GM11168 (cell line): Measurements from ENCODE around the gene RTKN.
"Not testable (repeated sequence)": the region's sequence is repeated elsewhere in the genome, so short reads cannot be mapped to it uniquely, and the experiment has no call there.

Experiments
- in situ Hi-C: fragments of 300-500 bp; cut with MboI; formaldehyde crosslinking; loops from one replicate; pipeline ENCODE4 v1.12.0; 2022; ENCODE audit warnings: low sequenced_read_pairs; ENCODE audit not compliant: unreplicated experiment

Gene RTKN

DNA sequence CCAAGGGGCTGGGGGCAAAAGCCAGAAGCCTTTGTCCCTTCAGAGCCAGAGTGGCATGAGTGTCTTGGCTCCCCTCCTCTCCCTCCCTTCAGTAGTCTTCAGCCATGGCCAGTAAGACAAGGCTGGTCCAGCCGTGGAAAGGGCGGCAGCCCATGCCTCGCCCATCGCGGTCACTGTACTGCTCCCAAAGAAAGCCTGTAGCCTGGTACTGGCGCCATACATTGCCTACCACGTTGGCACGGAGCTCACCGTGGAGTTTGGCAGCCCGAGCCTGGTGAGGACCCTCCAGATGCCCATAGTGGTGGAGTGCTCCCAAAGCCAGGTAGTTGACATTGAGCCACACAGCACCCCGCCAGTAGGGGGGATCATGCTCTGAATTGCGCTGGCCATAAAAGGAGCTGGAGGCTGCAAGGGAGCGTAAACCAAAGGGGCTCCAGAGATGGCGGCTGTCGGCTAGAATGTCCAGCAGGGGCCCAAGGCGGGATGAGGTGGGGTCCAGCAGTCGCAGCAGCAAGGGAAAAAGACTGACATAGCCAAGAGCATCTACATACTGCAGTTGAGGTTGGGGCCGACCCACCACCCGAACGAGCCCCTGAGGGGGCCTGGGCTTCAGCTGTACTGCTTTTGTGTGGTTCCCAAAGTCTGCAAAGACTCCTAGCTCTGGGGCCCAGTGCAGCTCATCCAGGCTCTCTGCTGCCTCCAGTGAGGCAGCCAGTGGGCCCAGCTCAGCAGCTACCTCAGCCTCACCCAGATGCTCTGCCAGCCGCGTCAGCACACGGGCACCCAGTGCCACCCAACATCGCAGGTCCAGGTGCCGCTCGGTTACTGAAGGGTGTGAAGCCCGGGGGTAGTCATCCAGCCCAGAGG is 19.7 kb upstream of the RTKN start:
- in situ Hi-C loops: no loop called here

DNA sequence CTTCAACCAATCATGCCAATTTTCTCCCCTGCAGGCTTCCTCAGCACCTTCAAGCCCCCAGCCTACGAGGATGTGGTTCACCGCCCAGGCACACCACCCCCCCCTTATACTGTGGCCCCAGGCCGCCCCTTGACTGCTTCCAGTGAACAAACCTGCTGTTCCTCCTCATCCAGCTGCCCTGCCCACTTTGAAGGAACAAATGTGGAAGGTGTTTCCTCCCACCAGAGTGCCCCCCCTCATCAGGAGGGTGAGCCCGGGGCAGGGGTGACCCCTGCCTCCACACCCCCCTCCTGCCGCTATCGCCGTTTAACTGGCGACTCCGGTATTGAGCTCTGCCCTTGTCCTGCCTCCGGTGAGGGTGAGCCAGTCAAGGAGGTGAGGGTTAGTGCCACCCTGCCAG is 18.4 kb upstream of the RTKN start:
- in situ Hi-C loops: not testable (repeated sequence)

DNA sequence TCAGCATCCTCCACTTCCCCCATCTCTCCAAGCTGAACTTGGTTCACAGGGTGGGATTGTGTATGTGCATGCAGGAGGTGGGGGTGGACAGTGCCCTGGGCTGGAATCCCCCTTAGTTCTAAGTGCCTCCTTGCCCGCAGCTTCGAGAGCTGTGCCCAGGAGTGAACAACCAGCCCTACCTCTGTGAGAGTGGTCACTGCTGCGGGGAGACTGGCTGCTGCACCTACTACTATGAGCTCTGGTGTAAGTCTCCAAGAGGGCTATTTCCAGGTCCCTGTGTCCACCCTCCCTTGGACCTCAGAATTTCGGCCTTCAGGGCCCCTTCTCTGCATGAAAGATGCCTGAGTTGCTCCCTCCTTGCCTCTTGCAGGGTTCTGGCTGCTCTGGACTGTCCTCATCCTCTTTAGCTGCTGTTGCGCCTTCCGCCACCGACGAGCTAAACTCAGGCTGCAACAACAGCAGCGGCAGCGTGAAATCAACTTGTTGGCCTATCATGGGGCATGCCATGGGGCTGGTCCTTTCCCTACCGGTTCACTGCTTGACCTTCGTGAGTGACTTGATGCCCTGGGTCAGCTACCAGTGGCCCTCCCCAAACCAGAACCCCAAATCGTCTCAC is 17.9 kb upstream of the RTKN start:
- in situ Hi-C loops: not testable (repeated sequence)

DNA sequence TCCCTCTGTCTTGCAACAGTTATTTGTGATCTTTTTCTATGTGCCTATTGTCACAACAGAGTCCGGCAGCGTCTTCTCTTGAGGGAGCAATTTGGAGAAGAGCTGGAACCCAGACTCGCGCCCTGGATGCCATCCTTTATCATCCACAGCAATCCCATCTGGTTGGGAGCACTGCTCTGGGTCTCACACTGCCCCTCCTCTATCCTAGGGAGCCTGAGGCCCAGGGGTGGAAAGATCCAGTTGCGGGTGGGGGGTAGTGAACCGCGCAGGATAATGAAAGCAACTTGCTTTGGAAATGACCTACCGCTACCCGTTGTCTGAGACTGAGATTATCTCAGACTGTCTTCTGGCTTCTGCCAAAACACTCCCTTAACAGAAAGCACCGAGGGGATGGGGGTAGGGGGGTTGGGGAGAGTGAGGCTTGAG is 17.2 kb upstream of the RTKN start:
- in situ Hi-C loops: no loop called here

DNA sequence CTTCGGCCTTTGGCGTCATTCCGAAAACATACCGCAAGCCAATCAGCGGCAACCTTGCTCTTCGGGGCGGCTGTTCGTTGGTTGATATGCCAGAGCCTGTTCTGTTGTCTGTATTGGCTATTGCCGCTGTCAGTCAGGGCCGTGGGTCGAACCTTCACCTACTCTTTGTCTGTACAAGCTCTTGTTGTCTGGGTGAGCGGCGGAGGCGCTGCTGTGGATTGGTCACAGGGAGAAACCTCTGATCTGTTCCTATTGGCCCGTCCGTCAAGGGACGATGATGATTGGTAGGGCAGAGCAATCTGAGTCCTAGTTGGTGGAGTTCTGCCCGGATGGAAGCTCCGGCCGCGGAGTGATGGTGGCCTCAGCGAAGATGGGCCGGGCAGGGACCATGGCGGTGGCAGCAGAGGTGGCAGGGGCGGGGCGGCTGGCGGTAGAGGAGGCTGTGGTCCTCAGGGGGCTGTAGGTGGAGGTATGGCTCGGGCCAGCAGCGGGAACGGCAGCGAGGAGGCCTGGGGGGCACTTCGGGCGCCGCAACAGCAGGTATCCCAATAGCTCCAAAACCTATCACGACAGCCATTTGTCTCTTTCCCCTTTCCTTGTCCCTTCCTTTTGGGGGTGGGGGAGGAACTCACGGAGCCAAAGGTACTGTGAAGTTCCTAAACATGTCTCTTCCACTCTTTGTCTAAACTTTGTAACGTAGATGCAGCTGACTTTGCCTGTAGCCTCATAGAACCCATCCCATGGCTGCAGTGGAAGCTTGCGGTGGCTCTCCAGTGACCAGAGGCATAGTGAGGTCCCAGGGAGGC is 16.6 kb upstream of the RTKN start, which contains the start of gene WBP1:
Gene WBP1 (plus strand): TSS at position 307 of the 806 bp plus-strand sequence. CDS start 165 bp downstream, at position 472.
- in situ Hi-C loops: no loop called here

DNA sequence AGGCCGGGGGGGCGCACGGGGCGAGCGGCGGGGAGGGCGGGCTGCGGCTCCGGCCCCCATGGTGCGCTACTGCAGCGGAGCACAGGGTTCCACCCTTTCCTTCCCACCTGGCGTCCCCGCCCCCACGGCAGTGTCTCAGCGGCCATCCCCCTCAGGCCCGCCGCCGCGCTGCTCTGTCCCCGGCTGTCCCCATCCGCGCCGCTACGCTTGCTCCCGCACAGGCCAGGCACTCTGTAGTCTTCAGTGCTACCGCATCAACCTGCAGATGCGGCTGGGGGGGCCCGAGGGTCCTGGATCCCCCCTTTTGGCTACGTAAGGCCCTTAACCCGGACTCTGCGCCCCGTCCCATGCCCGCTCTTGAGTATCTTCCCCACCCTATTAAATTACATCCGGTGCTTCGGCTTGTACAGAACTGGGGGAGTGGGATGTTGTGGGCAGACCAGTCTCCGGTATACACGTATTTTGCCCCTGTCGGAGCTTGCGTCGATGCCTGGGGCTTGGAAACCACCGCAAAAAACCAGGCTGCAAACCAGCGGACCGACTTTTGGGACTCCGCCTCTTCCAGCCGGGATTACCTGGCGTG is 15.9 kb upstream of the RTKN start:
- in situ Hi-C loops: no loop called here

DNA sequence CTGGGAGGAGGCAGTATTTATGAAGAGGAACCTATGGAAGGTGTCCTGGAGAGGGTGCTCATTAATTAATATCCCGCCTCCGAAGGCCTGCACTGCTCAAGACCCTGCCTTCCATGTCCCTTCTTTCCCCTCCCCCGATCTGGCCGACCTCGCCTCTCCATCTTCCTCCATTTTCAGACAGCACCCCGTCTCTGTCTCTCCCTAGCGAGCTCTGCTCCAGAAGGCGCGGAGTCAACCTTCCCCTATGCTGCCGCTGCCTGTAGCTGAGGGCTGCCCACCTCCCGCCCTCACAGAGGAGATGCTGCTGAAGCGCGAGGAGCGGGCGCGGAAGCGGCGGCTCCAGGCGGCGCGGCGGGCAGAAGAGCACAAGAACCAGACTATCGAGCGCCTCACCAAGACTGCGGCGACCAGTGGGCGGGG is 15.4 kb upstream of the RTKN start:
- in situ Hi-C loops: no loop called here

DNA sequence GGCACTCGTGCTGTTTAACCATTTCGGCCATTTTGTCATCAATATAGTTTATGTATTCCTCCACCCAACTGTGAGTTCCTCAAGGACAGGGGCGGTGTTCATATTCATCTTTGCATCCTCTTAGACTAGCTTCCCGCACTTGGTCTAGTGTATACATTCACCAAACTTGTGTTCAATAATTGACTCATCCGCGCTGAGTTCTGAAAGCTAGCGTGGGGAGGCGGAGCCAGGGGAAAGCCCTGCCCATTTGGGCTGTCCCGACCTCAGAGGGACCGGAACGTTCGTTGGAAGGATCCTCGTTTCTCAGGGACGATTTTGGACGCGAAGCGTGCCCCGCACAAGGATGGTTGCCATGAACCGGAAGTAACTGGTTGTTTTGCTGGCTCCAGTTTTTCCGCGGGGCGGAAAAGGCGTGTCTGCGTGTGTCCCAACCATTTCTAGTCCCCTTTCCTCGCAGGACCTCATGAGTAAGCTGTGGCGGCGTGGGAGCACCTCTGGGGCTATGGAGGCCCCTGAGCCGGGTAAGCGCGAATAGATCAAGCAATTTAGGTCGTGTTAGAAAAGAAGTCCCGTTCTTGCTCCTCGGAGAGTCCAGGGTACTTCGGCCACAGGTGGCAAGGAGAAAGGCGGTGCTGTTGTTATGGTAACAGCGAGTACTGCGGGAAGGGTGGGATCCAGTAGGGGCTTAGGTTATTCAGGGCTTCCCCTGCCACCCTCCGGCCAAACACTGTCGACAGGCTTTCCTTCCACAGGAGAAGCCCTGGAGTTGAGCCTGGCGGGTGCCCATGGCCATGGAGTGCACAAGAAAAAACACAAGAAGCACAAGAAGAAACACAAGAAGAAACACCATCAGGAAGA is 13.1 kb upstream of the RTKN start, which contains the start of gene INO80B:
Gene INO80B (plus strand): TSS at position 434 of the 858 bp plus-strand sequence. CDS start 30 bp downstream, at position 464.
- in situ Hi-C loops: no loop called here

DNA sequence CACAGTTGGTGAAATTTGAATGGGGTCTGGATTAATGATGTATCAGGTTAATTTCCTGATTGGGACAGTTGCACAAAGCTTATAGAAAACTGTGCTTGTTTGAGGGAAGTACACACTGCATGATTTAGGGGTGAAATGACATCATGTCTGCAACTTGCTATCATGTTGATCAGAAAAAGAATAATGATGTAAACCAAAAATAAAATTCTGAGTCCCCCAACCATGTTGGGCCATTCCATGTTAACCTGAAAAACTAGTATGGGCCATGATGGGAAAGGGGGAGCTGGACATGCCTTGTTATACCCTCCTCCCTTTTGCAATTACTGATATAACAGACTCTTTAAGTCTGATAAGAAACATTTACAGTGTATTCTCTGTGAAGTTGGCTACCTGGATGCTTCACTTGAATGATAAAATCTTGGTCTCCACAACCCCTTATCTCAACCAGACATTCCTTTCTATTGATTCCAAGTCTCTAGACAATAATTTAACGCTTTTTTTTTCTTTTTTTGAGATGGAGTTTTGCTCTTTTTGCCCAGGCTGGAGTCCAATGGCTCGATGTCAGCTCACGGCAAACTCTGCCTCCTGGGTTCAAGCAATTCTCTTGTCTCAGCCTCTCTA is 8.9 kb upstream of the RTKN start:
- in situ Hi-C loops: no loop called here

DNA sequence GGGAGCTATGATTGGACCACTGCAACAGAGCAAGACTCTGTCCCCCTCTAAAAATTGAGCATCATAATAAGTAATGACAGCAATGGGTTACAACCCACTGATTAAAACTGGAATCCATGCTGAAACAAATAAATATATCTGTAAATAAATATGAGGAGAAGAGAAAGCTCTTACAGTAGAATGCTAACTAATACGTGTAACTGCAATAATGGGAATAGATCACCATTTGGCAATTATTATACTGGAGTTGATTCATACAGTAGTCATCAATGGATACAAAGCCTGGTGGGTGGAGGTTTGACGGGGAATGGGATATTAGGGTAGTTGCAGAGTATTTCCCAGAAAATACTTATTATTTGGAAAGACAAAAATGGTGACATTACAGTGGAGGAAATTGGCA is 7.0 kb upstream of the RTKN start:
- in situ Hi-C loops: no loop called here

DNA sequence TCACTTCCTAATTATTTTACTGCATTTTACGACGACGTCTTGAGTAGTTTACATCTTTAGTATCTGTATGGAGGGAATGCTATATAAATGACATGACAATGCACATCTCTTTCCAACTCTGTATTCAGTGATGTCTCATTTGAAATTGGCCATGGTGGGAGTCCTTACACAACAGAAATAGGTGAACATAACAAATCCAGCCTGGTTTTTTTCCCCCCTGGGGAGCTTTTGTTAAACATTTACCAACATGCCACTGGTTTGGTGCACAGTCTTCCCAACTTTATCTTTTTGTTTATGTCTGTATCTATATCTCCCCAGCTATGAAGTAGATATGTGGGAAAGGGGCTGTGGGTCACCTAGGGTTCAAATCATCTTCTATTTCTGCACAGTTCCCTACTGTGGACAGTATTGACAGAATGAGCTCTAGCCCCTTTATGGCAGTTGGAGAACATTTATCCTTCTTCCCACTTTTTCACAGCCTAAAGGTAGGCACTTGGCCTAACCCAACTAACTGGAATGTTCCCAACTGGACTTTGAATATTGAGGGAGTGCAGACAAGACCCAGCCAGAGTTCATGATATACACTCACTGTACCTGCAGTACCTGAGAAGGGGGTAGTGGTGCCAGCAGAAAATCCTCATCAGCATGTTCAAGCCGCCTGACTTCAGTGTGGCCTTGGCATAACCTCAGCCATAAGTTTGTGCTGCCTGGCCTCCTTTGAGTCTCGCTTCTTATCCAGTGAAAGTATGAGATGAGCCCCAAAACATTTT is 5.7 kb upstream of the RTKN start:
- in situ Hi-C loops: no loop called here

DNA sequence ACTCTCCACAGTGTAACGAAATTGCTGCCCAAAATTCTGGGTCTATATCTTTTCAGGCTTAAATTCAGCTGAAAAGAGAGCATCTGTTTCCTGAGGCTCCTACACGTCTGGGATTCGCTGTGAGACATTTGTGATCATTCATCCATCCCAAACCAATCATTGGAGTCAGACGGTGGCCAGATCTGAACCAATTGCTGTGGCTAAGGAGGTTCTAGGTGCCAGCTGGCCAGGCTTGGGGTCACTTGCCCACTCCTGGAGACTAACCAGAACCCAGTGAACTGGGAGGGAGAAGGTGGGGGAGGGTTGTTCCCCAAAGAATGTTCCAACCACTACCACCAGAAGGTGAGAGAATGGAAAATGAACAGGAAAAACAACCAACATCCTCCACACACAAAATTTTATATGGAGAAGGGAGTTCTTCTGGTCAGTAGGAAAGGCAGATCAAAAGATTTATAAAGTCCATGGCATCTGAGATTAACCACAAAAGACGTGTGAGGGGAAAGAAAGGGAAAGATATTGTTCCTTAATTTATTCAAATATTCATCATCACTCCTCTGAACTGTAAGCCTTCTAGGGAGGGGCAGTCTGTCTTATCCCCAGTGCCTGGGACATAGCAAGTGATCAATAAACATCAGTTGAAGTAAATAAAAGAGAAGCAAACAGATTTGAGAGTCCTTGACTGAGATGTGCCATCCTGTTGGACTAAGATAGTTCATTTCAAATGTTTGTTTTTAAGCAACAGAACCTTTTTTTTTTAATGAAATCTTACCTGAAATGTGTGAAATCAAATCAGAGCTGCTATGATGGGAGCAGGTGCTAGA is 3.0 kb upstream of the RTKN start:
- in situ Hi-C loops: no loop called here

DNA sequence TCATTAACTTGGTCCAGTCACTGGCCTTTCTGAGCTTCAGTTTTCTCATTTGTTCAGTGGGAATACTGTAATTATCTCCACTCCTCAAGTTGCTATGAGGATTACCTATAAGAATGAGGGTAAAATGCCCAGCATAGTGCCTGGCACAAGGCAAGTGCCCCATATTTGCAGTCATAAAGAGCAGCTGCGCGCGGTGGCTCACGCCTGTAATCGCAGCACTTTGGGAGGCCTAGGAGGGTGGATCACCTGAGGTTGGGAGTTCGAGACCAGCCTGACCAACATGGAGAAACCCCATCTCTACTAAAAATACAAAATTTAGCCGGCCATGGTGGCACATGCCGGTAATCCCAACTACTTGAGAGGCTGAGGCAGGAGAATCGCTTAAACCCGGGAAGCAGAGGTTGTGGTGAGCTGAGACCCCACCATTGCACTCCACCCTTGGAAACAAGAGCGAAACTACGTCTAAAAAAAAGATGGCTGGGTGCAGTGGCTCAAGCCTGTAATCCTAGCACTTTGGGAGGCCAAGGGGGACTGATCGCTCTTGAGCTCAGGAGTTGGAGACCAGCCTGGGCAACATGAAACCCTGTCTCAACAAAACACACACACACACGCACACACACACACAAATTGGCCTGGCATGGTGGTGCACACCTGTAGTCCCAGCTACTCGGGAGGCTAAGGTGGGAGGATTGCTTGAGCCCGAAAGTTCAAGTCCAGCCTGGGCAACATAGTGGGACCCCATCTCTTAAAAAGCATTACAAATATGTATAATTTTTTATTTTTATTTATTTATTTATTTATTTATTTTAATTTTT is 953 bp upstream of the RTKN start:
- in situ Hi-C loops: not testable (repeated sequence)

DNA sequence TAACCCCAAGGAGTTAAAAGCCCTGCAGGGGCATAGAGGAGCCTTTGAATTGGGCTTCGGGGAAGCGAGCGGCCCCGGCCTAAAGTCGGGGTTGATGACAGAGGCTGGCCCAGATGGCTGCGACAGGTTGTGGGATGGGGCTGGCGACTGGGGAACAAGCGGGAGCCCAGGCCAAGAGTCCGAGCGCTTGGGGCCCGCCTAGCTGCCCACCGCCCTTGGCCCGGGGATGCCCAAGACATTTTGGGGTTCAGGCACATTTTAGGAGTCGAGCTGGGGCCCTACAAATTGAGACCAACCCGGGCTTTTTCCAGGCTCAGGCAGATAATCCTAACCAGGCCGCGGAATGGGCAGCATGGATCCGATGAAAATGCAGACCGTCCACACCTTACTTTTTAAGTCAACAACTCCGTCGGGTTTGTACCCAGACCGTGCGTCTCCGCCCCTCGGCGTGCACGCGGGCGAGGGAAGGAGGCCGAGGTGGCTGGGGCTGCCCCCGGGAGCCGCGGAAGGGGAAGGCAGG is 507 bp downstream of the RTKN start:
- in situ Hi-C loops: no loop called here

DNA sequence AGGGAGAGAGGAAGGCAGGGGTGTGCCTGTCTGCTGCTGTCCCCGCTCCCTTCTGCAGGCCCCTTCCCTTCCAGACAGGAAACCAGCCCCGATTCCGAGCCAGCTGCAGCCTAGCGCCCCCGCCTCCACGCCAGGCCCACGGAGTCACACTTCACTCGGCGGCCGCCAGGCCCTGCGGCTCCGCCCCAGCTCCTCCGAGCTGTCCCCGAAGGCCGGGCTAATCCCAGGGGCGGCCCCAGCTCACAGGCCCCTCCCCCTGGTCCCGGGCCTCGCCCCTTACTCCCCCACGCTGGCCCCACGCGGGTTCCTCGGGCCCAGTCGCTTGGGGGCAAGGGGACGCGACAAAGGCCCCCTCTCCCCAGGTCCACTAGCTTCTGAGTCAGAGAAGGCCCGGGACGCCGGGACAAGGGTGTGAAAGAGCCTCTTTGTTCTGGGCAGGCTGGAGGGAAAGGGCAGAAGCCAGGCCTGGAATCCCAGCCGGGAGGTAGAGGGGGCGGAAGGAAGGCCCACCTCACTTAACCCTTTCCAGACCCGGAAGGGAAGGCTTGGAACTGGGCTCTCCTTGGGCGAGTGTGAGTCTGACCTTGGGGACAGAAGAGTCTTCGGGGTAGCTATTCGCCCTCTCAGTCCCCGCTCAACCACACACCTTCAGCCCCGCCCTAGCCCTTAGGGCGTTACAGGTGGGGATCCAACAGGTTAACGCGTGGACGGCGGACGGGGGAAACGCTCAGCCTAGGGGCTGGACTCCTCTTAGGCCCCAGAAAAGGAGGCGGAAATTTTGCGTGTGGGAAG is 1.2 kb downstream of the RTKN start:
- in situ Hi-C loops: no loop called here
